Neutrophil (primary cell): ENCODE results near the gene TOGARAM1.

ENCODE experiments used
- H3K27ac ChIP-seq: fragments of 200-600 bp; sonication (generic); 2 replicates; pipeline ENCODE4 v1.5.1; 2016; ENCODE audit warnings: mild to moderate bottlenecking, moderate library complexity
- H3K27me3 ChIP-seq: fragments of 200-600 bp; sonication (generic); 2 replicates; pipeline ENCODE4 v1.6.0; 2016; ENCODE audit warnings: mild to moderate bottlenecking
- H3K36me3 ChIP-seq: fragments of 200-600 bp; sonication (generic); 2 replicates; pipeline ENCODE4 v1.5.1; 2017
- H3K4me1 ChIP-seq, 2 experiments: fragments of 200-600 bp in 1 of 2; sonication (generic) in 1 of 2; 1 replicate in 1 of 2; 2 replicates in 1 of 2; pipeline versions ENCODE4 v1.5.1 to v1.6.1; 2013 to 2016; ENCODE audit warnings: low read depth in 1 of 2, low read length in 1 of 2, mild to moderate bottlenecking in 1 of 2, moderate library complexity in 1 of 2; ENCODE audit not compliant: control insufficient read depth in 1 of 2, insufficient read depth in 1 of 2
- H3K4me3 ChIP-seq, 2 experiments: fragments of 200-600 bp in 1 of 2; sonication (generic) in 1 of 2; 1 replicate in 1 of 2; 2 replicates in 1 of 2; pipeline ENCODE4 v1.5.1; 2013 to 2016; ENCODE audit warnings: low read depth in 1 of 2, low read length in 1 of 2, mild to moderate bottlenecking in 1 of 2, moderate library complexity in 1 of 2
- H3K9me3 ChIP-seq: fragments of 200-600 bp; sonication (generic); 2 replicates; pipeline ENCODE4 v1.5.1; 2016
- TF ChIP-seq, protein P1 (sequence below): fragments of 200-600 bp; sonication (generic); IDR thresholded peaks from 2 replicates; pipeline ENCODE4 v1.5.1; 2016; ENCODE audit warnings: antibody characterized with exemption

TOGARAM1 gene

DNA sequence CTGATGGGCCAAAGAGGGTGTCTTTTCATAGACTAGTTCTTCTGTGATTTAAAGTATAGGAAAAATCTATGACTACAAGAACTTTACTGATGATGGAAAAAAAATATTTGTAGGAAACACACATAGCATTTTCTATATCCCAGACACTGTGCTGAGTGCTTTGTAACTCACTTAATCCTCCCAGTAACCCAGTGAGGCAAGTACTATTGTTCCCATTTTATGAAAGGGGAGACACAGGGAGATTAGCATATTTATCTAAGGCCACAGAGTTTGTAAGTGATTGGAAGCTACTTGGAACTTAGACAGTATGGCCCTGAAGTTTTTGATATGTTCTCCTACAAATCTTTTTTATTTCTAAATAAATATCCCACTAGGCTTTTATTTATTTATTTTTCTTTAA, 141.8 kb downstream of the TOGARAM1 start:
- Histone ChIP-seq H3K4me1 (no peaks in the 10 kb centered on the region), H3K27ac (no peak overlapping the region), H3K4me3 (no peak overlapping the region), H3K9me3 (no peaks in the 10 kb centered on the region), H3K36me3 (peaks cover 29% of the 10 kb centered on the region), H3K27me3 (no peaks in the 10 kb centered on the region)
- TF ChIP-seq, protein P1, sequence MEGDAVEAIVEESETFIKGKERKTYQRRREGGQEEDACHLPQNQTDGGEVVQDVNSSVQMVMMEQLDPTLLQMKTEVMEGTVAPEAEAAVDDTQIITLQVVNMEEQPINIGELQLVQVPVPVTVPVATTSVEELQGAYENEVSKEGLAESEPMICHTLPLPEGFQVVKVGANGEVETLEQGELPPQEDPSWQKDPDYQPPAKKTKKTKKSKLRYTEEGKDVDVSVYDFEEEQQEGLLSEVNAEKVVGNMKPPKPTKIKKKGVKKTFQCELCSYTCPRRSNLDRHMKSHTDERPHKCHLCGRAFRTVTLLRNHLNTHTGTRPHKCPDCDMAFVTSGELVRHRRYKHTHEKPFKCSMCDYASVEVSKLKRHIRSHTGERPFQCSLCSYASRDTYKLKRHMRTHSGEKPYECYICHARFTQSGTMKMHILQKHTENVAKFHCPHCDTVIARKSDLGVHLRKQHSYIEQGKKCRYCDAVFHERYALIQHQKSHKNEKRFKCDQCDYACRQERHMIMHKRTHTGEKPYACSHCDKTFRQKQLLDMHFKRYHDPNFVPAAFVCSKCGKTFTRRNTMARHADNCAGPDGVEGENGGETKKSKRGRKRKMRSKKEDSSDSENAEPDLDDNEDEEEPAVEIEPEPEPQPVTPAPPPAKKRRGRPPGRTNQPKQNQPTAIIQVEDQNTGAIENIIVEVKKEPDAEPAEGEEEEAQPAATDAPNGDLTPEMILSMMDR: no peak

DNA sequence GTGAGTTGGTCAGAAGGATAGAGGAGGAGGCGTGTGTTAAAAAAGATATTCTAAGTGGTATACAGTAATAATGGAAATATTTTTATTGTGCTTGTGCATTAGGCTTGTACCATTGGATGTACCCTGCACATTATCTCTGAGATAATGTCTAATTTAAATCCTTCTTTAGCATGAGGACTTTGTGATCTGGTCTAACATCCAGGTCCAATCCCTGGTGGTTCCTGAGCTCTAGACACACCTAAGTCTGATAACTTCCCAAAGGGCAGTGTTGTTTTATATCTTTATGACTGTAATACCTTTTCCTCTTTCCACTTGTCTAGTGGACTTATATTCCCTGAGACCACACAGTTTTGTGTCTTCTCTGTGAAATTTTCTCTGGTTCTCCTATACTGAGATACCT, 142.6 kb downstream of the TOGARAM1 start:
- Histone ChIP-seq H3K9me3 (no peaks in the 10 kb centered on the region), H3K4me1 (no peaks in the 10 kb centered on the region), H3K27ac (no peak overlapping the region), H3K27me3 (no peaks in the 10 kb centered on the region), H3K36me3 (peaks cover 31% of the 10 kb centered on the region), H3K4me3 (no peak overlapping the region)
- TF ChIP-seq, protein P1: no peak

DNA sequence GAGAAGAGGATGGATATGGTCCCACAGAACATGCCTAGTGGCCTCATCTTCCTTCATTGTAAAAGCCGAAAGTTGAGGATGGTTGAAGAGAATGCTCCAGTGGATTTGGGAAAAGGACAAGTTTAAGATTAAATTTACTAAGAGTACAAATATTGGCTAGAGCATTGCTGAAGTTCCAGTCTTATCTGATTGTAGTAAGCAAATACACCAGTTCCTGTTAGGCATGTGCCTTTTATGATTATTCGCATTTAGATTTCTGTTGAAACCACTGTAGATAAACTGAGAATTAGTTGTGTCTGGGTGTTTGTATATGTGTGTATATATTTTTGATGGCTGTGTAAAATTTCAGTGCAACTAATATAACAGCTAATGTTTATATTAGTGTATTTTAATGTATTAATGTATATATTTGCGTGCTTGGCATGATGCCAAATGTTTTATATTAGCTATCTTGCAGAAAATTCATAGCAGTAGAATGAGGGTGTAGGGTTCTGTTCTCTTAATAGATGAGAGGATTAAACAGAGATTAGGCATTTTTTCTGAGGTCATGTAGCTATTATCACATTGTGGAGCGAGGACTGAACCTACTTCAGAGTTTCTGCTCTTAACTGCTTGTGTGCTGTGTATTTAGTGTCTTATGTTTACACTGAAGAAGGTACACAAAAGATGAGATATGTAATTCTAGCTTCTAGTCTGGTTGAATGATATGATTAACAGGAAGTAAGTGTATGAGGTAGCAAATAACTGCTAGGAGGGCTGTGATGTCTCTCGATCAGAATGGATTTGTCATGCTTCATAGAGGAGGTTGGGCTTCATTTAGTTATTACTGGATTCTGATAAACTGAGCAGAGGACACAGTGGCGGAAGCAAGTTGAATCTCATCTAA, 151.1 kb downstream of the TOGARAM1 start:
- TF ChIP-seq, protein P1: no peak
- Histone ChIP-seq H3K4me3 (no peak overlapping the region), H3K27ac (no peak overlapping the region), H3K36me3 (peaks cover 79% of the 10 kb centered on the region), H3K27me3 (no peaks in the 10 kb centered on the region), H3K4me1 (no peaks in the 10 kb centered on the region), H3K9me3 (no peaks in the 10 kb centered on the region)

DNA sequence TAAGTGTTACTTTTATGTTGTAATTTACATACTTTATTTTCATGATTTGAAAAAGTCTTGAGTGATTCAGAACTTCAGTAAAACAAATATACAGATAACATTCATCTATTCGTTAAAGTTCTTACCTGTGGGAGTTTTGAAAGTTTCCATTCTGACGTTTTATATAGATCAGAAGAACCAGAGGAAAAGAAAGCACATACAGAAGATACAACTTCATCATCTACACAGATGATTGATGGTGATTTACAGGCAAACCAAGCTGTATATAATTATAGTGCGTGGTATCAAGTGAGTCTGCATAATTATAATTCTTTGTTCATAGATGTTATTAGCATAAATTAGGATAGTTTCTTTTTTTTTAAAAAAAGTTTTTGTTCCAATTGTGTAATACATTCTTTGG, 152.3 kb downstream of the TOGARAM1 start:
- Histone ChIP-seq H3K4me3 (no peak overlapping the region), H3K27ac (no peak overlapping the region), H3K36me3 (peaks cover 85% of the 10 kb centered on the region), H3K9me3 (no peaks in the 10 kb centered on the region), H3K27me3 (no peaks in the 10 kb centered on the region), H3K4me1 (no peaks in the 10 kb centered on the region)
- TF ChIP-seq, protein P1: no peak

DNA sequence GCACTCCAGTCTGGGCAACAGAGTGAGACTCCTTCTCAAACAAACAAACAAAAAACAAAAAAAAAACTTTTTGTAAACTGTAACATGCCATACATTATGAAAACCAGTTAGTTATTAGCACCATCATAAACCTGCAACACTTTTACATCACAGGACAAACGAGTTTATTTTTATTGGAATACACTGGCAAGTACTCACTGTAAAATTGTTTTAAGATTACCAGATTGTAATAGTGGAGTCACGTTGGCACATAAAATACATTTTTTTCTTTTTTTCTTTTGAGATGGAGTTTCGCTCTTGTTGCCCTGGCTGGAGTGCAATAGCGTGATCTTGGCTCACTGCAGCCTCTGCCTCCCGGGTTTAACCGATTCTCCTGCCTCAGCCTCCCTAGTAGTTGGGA, 156.6 kb downstream of the TOGARAM1 start:
- H3K4me3 ChIP-seq: no peak overlapping the region
- TF ChIP-seq, protein P1: no peak
- H3K27ac ChIP-seq: no peak overlapping the region
- peaks cover 72% of the 10 kb centered on the region for H3K36me3 ChIP-seq
- no peaks in the 10 kb centered on the region for H3K9me3 ChIP-seq
- no peaks in the 10 kb centered on the region for H3K27me3 ChIP-seq
- no peaks in the 10 kb centered on the region for H3K4me1 ChIP-seq
